Brain microvascular endothelial cell (primary cell): ENCODE data around the gene STK39.

Source experiments
- DNase-seq: peaks from one replicate; pipeline ENCODE4 v3.0.0-alpha.2; 2020
- H3K27ac ChIP-seq: fragments of 250-450 bp; sonication (Bioruptor Pico); 2 replicates; pipeline ENCODE4 v1.5.1; 2020; ENCODE audit warnings: mild to moderate bottlenecking, moderate library complexity
- H3K27me3 ChIP-seq: fragments of 250-450 bp; sonication (Bioruptor Pico); replicated peaks from 2 replicates; pipeline ENCODE4 v1.5.1; 2020; ENCODE audit warnings: mild to moderate bottlenecking
- H3K36me3 ChIP-seq: fragments of 250-450 bp; sonication (Bioruptor Pico); replicated peaks from 2 replicates; pipeline ENCODE4 v1.5.1; 2020; ENCODE audit warnings: mild to moderate bottlenecking
- H3K4me3 ChIP-seq: 2 replicates; pipeline ENCODE4 v1.5.1; 2011; ENCODE audit warnings: low read depth, mild to moderate bottlenecking, control low read depth, low read length, moderate library complexity
- CTCF ChIP-seq: IDR thresholded peaks from 2 replicates; pipeline ENCODE4 v1.5.1; 2011; ENCODE audit warnings: low read depth, mild to moderate bottlenecking, moderate library complexity, low read length, control low read depth, inconsistent platforms; ENCODE audit errors: missing control alignments
- in situ Hi-C: cut with HindIII; loops from 2 replicates; pipeline ENCODE4 v1.10.0; 2017; ENCODE audit warnings: low sequenced_read_pairs, low pct_ligation_motif_present

The STK39 gene

GRCh38 chr2:168157926-168158325 is 89.5 kb downstream of the STK39 start:
- TF ChIP-seq CTCF, result no peak
- Histone ChIP-seq H3K36me3 (no peaks in the 10 kb centered on the region), H3K27ac (peak overlapping the region; percentile 39), H3K4me3 (no peak overlapping the region), H3K27me3 (no peaks in the 10 kb centered on the region)
- in situ Hi-C loops, result no loop called here
- DNase-seq, result peak; percentile 58

GRCh38 chr2:168157070-168157469 is 90.3 kb downstream of the STK39 start:
- in situ Hi-C loops, result no loop called here
- Histone ChIP-seq H3K27me3 (no peaks in the 10 kb centered on the region), H3K4me3 (no peak overlapping the region), H3K36me3 (no peaks in the 10 kb centered on the region), H3K27ac (no peak overlapping the region)
- DNase-seq, result no peak
- TF ChIP-seq CTCF, result no peak

- H3K27ac ChIP-seq, result no peak overlapping the region
- DNase-seq, result peak; percentile 60
- in situ Hi-C loops, result no loop called here
Observed at GRCh38 chr2:168156661-168157060, 90.7 kb downstream of the STK39 start.

GRCh38 chr2:168155680-168156079 is 91.7 kb downstream of the STK39 start:
- Histone ChIP-seq H3K4me3 (no peak overlapping the region), H3K36me3 (no peaks in the 10 kb centered on the region), H3K27me3 (no peaks in the 10 kb centered on the region), H3K27ac (no peak overlapping the region)
- TF ChIP-seq CTCF, result no peak
- in situ Hi-C loops, result no loop called here
- DNase-seq, result no peak

More at GRCh38 chr2:168156661-168157060, 90.7 kb downstream of the STK39 start:
- Histone ChIP-seq H3K27me3 (no peaks in the 10 kb centered on the region), H3K36me3 (no peaks in the 10 kb centered on the region), H3K4me3 (no peak overlapping the region)
- TF ChIP-seq CTCF, result no peak

- Histone ChIP-seq H3K27ac (no peak overlapping the region), H3K36me3 (no peaks in the 10 kb centered on the region), H3K4me3 (no peak overlapping the region), H3K27me3 (no peaks in the 10 kb centered on the region)
- in situ Hi-C loops, result no loop called here
- DNase-seq, result no peak
- no peak for TF ChIP-seq CTCF
Observed at GRCh38 chr2:168155046-168155445, 92.3 kb downstream of the STK39 start.

GRCh38 chr2:168152902-168153530 is 94.4 kb downstream of the STK39 start:
- in situ Hi-C loops, result no loop called here
- no peaks in the 10 kb centered on the region for H3K36me3 ChIP-seq
- no peaks in the 10 kb centered on the region for H3K27me3 ChIP-seq
- no peak for TF ChIP-seq CTCF
- H3K4me3 ChIP-seq, result no peak overlapping the region
- H3K27ac ChIP-seq, result no peak overlapping the region
- no peak for DNase-seq
